Stimulated activated CD4-positive, alpha-beta T cell treated with anti-CD3 and anti-CD28 coated beads, Interleukin-12 subunit alpha, Interleukin-12 subunit beta, amount 100 ng/mL, for 48 hours (primary cell): ENCODE data around the gene STARD5.
"Not testable (repeated sequence)": the region's sequence is repeated elsewhere in the genome, so short reads cannot be mapped to it uniquely, and the experiment has no call there.

Source experiments
- DNase-seq, 3 donors: peaks; one replicate each; pipeline ENCODE4 v3.0.0-alpha.2; 2020; ENCODE audit warnings: low read depth in 2 of 3, low spot score in 1 of 3

Gene STARD5, protein sequence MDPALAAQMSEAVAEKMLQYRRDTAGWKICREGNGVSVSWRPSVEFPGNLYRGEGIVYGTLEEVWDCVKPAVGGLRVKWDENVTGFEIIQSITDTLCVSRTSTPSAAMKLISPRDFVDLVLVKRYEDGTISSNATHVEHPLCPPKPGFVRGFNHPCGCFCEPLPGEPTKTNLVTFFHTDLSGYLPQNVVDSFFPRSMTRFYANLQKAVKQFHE

GRCh38 chr15:81323944-81324881, at the start of gene STARD5:
Gene STARD5, minus strand, starts transcription at chr15:81324141. Its CDS starts 42 bp downstream, at chr15:81324099.
- DNase-seq: peak; percentile 93 to 98 (median 95)

DNA sequence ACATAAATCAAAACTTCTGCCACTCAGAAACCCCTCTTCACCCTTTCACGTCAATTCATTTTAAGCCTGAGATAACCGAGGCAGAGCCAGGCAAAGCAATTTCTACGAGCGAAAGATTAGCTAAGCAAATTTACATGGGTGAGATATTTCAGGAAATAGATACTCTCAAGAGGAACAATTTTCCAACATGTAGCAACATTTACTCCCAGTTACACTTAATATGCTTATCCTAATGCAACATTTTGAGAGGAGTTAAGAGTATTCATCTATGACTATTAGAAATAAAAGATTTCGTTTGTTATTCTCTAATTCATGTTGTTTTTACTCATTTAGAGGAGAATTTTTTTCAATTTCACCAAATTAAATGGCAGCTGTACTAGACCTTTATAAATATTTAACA, 49.2 kb upstream of the STARD5 start:
- no peak for DNase-seq

DNA sequence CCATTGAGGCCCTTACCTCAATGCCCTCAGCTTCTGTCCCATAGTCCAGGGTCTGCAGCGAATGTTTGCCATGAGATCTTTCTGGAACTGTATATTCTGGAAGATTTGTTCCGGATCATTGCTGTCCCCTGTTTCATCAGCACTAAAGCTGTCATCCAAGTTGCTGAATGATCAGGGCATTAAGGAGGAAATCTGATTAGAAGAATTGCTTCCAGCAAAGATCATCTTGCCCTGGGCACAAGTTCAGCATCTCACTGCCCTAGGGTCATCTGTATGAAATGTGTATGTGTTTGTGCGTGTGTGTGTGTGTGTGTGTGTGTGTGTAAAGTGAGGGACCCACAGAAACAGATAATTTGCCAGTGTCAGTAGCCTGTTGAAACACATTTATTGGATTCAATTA, 48.6 kb upstream of the STARD5 start:
- DNase-seq: no peak

- DNase-seq: no peak
Observed at GRCh38 chr15:81363718-81364500, 40.0 kb upstream of the STARD5 start.

DNA sequence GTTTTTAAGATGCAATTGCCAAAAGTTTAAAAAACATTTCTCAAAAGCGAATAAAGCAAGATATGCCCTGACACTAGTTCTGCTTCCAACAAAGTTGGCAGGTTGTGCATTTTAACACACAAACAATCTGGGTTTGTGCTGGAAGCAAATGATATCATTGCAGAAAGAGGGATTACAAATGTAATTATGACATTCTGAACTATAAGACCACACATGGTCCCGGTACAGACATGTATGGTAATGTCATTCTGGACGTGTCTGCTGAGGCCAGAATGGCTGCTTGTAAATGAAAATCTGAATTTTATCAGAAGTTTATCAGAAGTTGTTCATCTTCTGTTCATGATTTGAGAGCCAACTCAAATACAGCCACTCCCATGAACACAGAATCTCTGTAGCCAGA, 39.3 kb upstream of the STARD5 start:
- DNase-seq: no peak

GRCh38 chr15:81362790-81363189, 38.8 kb upstream of the STARD5 start:
- DNase-seq: no peak

DNA sequence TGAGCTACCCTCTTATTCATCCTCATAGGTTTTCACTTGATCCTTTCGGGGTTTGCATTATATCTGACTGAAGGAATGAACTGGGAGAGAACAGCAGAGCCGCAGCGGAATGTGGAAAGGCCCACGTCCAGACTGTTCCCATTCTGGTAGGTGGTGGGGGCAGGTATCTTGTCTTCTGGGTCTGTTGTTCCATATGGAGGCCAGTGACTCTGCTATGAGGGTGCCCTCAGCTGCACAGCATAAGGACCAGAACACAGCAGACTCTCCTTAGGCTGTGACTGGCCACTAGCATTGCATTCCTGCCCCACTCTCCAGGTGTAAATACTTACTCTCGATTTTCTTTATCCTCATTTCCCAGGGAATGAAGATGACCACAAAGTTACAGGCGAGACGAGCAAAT, 38.0 kb upstream of the STARD5 start:
- no peak for DNase-seq

DNA sequence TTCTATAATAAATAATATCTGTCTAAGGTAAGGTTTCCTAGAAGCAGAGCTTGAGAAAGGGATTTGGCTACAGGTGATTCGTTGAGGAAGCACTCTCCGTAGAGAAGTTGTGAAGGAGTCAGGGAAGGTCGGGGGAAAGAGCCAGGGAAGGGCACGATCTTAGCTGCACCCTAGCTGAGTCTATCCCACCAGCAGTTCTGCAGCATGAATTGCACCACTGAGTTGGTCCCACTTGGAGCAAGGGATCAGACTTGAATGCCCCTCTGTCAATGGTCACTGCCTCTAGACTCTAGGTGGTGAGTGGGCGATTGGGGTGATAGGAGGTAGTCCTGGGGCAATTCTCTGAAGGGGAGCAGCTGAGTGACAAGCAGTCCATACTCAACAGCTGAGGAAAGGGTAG, 36.5 kb upstream of the STARD5 start:
- DNase-seq: no peak

DNA sequence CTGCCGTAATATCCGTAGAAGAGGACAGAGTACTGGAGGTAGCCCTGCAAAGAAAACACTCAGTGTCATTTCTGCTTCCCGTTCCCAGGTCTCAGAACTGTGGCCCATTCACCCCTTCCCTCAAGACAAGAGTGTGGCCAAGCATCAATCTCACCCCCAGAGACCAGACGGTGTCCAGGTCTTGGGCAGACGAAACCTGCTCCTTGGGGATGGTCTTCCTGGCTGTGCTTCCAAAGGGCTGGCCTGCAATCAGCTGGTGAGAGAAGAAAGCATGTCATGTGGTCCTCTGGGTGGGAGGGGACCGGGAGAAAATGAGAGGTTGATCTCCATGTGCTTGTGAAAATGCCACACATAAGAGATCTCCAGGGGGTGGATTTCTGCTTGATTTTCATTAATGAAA, 34.3 kb upstream of the STARD5 start:
- no peak for DNase-seq

DNA sequence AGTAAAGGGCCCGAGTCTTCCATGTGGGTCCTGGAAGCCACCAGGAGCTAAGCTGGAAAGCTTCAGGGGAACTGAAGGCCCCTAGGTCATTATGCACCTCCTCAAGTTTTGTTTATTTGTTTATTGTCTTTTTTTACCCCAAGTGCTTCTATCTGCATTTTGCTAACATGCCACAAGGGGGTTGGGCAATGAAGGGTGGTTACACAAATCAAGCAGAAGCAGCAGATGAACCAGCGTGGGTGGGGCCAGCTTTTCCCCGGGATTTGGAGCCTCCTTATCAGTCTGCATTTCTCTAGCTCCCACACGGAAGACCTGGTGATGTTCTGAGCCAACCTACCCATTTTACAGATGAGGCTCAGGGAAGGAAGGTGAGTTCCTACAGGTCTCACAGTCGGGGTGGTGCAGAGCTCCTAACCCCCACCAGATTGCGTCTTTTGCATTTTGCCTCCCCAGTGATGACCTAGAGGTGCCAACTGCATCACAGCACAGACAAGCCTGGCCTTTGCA, 33.3 kb upstream of the STARD5 start:
- no peak for DNase-seq

DNA sequence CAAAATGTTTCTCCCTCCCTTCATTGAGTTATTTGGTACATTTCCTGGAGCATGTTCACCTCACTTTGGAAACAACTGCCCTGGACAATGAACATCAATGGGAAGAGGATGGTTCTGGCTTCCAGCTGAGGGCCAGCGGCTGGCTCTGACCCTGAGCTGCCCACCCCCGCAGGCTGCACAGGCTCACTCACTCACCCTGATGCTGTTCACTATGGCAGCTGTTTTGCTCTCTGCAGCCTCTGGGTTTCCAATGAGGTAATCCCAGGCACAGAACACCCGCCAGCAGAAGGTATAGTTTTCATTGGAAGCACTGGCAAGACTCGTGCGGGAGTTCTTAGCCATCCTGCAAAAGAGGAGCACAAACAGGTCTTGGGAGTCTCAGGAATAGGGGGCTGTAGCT, 32.3 kb upstream of the STARD5 start:
- no peak for DNase-seq

GRCh38 chr15:81351651-81352050, 27.7 kb upstream of the STARD5 start:
- no peak for DNase-seq

- DNase-seq: no peak
Observed at GRCh38 chr15:81349271-81349670, 25.3 kb upstream of the STARD5 start.

DNA sequence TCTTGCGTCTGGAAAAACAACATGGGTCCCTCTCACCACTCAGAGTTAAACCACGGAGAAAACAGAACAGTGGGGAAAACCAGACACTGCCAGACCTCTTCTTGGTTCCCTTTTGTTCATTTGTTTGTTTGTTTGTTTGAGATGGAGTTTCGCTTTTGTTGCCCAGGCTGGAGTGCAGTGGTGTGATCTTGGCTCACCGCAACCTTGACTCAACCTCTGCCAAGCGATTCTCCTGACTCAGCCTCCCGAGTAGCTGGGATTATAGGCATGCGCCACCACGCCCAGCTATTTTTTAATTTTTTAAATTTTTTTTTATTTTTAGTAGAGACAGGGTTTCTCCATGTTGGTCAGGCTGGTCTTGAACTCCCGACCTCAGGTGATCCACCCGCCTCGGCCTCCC, 24.8 kb upstream of the STARD5 start:
- DNase-seq: not testable (repeated sequence)

GRCh38 chr15:81347910-81348309, 24.0 kb upstream of the STARD5 start:
- DNase-seq: no peak

DNA sequence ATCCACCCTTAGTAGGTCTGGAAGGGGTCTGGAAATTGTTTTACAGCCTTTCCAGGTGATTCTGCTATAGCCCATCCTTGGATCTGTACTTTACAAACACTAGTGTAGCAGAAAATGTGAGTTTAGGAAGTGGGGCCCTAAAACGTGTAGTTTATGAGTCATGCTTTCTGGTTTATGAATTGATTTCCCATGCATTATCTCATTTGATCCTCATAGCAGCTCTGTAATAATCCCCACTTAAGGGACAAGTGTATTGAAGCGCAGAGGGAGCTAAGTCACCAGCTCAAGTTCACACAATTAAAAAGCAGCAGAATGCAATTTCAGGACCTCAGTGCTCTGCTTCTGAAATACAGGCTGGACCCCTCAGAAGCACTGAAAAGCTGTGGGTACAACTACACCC, 22.7 kb upstream of the STARD5 start:
- DNase-seq: no peak

GRCh38 chr15:81343371-81343770, 19.4 kb upstream of the STARD5 start:
- DNase-seq: no peak

DNA sequence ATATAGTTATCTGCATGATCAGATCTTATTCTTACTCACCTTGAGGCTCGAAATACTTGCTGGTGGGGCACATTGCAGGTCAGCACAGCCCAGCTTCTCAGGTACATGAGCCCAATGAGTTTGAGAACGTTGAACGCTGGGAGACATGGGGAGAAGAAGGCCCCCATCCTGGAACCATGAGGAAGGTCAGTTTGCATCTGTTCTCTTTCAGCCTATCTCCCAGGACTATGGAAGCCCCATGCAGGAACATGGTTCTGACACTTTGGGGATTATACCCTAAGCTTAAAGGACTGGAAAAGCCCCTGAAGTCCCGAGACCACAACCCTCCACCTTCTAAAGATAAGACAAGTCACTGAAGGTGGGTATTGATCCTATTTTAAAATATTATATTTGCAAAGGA, 17.4 kb upstream of the STARD5 start:
- DNase-seq: no peak

DNA sequence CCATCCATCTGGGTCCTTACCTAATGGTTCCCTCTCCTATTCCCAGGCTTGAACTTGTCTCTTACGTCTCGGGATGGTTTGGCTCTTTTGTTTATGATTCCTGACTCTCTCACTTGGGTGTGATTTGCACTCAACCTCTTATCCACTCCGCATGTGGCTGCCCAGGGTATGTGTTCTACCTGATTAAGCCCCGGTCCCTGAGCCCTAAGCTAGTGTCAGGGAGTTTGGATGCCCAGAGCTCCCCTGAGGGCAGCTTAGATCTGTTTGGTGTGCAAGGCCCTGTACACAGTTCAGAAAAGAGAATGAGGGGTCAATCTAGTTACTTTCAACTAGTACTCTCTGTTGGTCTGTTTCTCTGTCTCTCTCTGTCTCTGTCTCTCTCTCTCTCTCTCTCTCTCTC, 15.9 kb upstream of the STARD5 start:
- no peak for DNase-seq

DNA sequence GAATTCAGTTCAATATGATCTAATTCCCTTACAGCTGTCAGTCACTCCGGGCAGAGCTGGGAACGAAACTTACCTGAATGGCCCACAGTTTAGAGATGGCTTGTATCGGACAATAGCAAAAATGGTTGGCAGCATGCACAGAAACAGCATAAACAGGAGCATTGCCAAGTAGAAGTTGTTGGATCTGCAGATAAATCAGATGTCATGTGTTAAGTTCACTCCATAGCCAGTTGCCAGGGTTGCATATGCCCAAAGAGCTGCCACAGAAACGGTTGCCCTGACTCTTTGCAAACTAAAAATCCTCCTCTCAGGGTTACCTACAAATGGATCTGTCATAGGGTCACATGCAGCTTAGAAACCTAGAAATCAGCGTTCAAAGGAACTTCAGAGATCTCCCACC, 15.4 kb upstream of the STARD5 start:
- DNase-seq: no peak

GRCh38 chr15:81338170-81339007, 14.4 kb upstream of the STARD5 start:
- no peak for DNase-seq
